ENCODE measurements around the gene RARB. TPM values are rescaled to one million over a fixed set of nuclear protein-coding genes. Genes with fewer than 3 reads are reported as not detected.

The RARB gene
- total RNA-seq, 4 donors from 2014 or later = 13.1 to 45.8 (median 25.3) TPM

DNA sequence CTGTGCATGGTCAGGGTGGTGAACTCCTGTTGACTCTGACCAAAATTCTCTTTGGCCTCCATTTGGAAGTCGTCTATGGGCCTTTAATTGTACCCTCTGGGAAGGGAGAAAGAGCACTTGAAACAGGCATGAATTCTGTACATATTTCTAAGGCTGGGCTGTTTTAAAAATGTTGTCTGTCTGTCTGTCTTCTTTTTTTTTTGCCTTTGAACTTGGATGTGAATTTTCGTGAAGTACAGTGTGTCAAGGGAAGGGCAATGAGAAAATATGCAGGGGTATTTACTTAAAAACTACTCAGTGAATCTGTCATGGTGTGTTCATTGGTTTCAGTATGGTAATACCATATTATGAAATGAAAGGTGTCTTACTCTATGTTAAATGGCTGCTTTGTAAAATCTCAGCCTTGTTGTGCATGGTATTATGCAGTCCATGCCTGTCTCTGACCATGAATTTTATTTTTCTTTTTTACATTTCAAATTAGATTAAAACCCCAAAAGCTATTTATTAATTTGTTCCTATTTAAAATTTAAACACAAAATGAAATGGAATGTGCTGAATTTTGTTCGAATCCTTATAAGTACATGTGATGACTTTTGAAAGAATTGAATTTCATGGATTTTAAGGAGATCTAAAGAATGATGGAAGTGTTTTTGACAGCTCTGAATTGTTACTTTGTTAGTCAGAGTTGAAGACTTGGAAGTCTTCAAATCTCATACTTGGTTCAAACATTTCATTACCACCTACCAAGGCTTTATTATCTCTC, 51.1 kb downstream of the RARB start:
- Histone ChIP-seq H3K4me1 (peaks cover 17 to 89% (median 40%) of the 10 kb centered on the region in 3 donors), H3K9me3 (no peaks in the 10 kb centered on the region), H3K4me3 (no peak overlapping the region), H3K27ac (peak overlapping the region in 3 of 4 donors; percentile 61 to 64 (median 63)), H3K36me3 (no peaks in the 10 kb centered on the region), H3K27me3 (no peaks in the 10 kb centered on the region)
- ATAC-seq = no peak
- TF ChIP-seq, protein P1, sequence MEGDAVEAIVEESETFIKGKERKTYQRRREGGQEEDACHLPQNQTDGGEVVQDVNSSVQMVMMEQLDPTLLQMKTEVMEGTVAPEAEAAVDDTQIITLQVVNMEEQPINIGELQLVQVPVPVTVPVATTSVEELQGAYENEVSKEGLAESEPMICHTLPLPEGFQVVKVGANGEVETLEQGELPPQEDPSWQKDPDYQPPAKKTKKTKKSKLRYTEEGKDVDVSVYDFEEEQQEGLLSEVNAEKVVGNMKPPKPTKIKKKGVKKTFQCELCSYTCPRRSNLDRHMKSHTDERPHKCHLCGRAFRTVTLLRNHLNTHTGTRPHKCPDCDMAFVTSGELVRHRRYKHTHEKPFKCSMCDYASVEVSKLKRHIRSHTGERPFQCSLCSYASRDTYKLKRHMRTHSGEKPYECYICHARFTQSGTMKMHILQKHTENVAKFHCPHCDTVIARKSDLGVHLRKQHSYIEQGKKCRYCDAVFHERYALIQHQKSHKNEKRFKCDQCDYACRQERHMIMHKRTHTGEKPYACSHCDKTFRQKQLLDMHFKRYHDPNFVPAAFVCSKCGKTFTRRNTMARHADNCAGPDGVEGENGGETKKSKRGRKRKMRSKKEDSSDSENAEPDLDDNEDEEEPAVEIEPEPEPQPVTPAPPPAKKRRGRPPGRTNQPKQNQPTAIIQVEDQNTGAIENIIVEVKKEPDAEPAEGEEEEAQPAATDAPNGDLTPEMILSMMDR (IDR thresholded peaks at IDR 0.05) = no peak
- TF ChIP-seq POLR2A (IDR thresholded peaks at IDR 0.05) (no peak), EP300 (IDR thresholded peaks at IDR 0.05) (no peak), POLR2AphosphoS5 (IDR thresholded peaks at IDR 0.05) (no peak)
- WGBS, 2 donors (ENCODE audit: low coverage in 1 of 2) = 57 to 63% methylated on average over 3 of the region's 3 CpGs

DNA sequence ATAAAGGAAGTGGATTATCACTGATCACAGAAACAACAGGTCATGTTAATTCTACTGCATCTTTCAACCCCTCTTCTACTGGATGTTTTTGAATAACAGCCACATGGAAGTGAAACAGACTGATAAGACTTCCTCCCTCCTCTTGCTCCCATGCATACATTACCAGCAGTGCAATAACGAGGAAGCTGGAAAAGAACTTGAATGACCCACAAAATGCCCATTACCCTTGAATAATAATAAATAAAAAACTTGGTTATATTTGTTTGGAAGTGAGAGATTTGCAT, 51.6 kb downstream of the RARB start:
- peak overlapping the region in 3 of 4 donors; percentile 43 to 64 (median 54) for H3K27ac ChIP-seq
- H3K4me1 ChIP-seq = peaks cover 17 to 89% (median 39%) of the 10 kb centered on the region in 3 donors
- no peak for ATAC-seq

DNA sequence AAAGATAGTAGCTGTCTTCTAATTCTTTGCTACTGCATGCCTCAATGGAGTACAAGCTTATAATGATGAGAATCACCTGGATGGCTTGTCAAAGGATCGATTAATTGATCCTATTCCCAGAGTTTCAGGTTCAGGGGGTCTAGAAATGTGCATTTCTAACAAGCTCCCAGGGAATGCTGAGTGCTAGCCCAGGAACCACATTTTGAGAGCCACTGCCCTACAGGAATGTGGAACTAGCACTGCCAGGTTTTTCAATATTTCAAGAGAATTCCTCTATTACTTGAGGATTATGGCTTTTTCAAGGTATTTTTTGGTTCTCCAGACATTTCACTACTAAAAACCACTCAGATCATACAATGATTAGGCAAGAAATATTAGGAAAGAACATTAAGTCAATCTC, 52.7 kb downstream of the RARB start:
- no peak overlapping the region for H3K4me3 ChIP-seq
- peak overlapping the region in 3 of 4 donors; percentile 43 to 64 (median 54) for H3K27ac ChIP-seq
- WGBS, 2 donors (ENCODE audit: low coverage in 1 of 2) = 60% methylated on average over 1 of the region's 1 CpG
- H3K27me3 ChIP-seq = no peaks in the 10 kb centered on the region
- H3K9me3 ChIP-seq = no peaks in the 10 kb centered on the region
- H3K36me3 ChIP-seq = no peaks in the 10 kb centered on the region
- no peak for ATAC-seq
- peaks cover 17 to 96% (median 39%) of the 10 kb centered on the region in 3 donors for H3K4me1 ChIP-seq
- no peak for TF ChIP-seq POLR2A (IDR thresholded peaks at IDR 0.05)
- TF ChIP-seq, protein P1 (IDR thresholded peaks at IDR 0.05) = no peak
- no peak for TF ChIP-seq EP300 (IDR thresholded peaks at IDR 0.05)
- no peak for TF ChIP-seq POLR2AphosphoS5 (IDR thresholded peaks at IDR 0.05)

More for the DNA sequence above, 51.6 kb downstream of the RARB start:
- Histone ChIP-seq H3K9me3 (no peaks in the 10 kb centered on the region), H3K4me3 (no peak overlapping the region), H3K36me3 (no peaks in the 10 kb centered on the region), H3K27me3 (no peaks in the 10 kb centered on the region)
- TF ChIP-seq EP300 (IDR thresholded peaks at IDR 0.05) = no peak
- TF ChIP-seq POLR2AphosphoS5 (IDR thresholded peaks at IDR 0.05) = no peak
- no peak for TF ChIP-seq POLR2A (IDR thresholded peaks at IDR 0.05)
- TF ChIP-seq, protein P1 (IDR thresholded peaks at IDR 0.05) = no peak
- WGBS, 2 donors (ENCODE audit: low coverage in 1 of 2) = 50 to 67% methylated on average over 1 of the region's 1 CpG

DNA sequence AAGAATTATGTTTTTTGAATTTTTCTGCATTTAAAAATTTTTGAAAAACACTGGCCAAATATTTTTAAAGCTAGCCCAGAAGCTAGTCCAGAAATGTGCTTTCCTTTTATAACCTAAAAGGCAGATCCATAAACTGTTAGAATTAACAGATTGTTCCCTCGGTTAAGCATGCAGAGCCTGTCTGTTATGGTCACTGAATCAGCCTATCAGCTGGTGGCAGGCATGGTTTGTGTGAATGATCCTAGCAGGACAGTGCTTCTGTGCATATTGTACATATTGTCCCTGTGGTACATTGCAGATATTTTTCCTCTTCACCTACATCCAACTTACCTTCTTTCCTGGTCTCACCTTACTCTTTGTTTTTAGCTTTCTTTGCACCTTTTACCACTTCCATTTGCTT, 53.3 kb downstream of the RARB start:
- H3K27ac ChIP-seq = peak overlapping the region in 3 of 4 donors; percentile 21 to 64 (median 39)
- no peak overlapping the region for H3K4me3 ChIP-seq
- ATAC-seq = no peak

More for the DNA sequence above, 53.3 kb downstream of the RARB start:
- no peak for TF ChIP-seq EP300 (IDR thresholded peaks at IDR 0.05)
- TF ChIP-seq, protein P1 (IDR thresholded peaks at IDR 0.05) = no peak
- no peak for TF ChIP-seq POLR2A (IDR thresholded peaks at IDR 0.05)
- TF ChIP-seq POLR2AphosphoS5 (IDR thresholded peaks at IDR 0.05) = no peak
- H3K27me3 ChIP-seq = no peaks in the 10 kb centered on the region
- 10 to 50% methylated on average over 1 of the region's 1 CpG for WGBS, 2 donors (ENCODE audit: low coverage in 1 of 2)
- H3K4me1 ChIP-seq = peaks cover 17 to 96% (median 39%) of the 10 kb centered on the region in 3 donors
- H3K9me3 ChIP-seq = no peaks in the 10 kb centered on the region
- H3K36me3 ChIP-seq = no peaks in the 10 kb centered on the region
